Tibial artery (tissue), 4 donors: Measurements from ENCODE around the gene CXCR3.

Experiments used
- DNase-seq, 2 donors: peaks; one replicate each; pipeline ENCODE4 v3.0.0-alpha.2; 2019
- H3K27ac ChIP-seq, 2 donors: fragments of 200-600 bp; sonication (generic) in 1 of 2; 1 replicate in 1 of 2; 2 replicates in 1 of 2; pipeline ENCODE4 v1.5.1; 2018 to 2019; ENCODE audit warnings: mild to moderate bottlenecking in 1 of 2
- H3K27me3 ChIP-seq, 2 donors: fragments of 200-600 bp; sonication (generic) in 1 of 2; one replicate each; pipeline versions ENCODE4 v1.5.1 to v1.6.0; 2016 to 2019
- H3K36me3 ChIP-seq, 3 donors: fragments of 200-600 bp; sonication (generic) in 2 of 3; one replicate each; pipeline ENCODE4 v1.5.1; 2016 to 2019; ENCODE audit warnings: mild to moderate bottlenecking in 2 of 3
- H3K4me1 ChIP-seq, 4 donors: fragments of 200-600 bp; sonication (generic) in 2 of 4; 1 replicate in 3 of 4; 2 replicates in 1 of 4; pipeline ENCODE4 v1.5.1; 2016 to 2019
- H3K4me3 ChIP-seq, 2 donors: fragments of 200-600 bp; sonication (generic) in 1 of 2; 1 replicate in 1 of 2; 2 replicates in 1 of 2; pipeline ENCODE4 v1.5.1; 2018 to 2019; ENCODE audit warnings: mild to moderate bottlenecking in 2 of 2
- H3K9me3 ChIP-seq, 3 donors: fragments of 200-600 bp; sonication (generic) in 1 of 3; one replicate each; pipeline ENCODE4 v1.5.1; 2016 to 2019
- intact Hi-C: fragments of 100-400 bp; cut with DNase I; formaldehyde crosslinking; loops from one replicate; pipeline ENCODE4 v1.15.0; 2023; ENCODE audit warnings: low total_unique reads
- TF ChIP-seq, protein P1 (sequence below), 2 experiments: fragments of 200-600 bp in 1 of 2; fragments of 450-650 bp in 1 of 2; IDR thresholded peaks; one replicate each; pipeline ENCODE4 v1.5.1; 2017 to 2019; ENCODE audit warnings: antibody characterized with exemption in 2 of 2, mild to moderate bottlenecking in 1 of 2, moderate library complexity in 1 of 2

The CXCR3 gene

GRCh38 chrX:71629467-71629866 is 11.2 kb upstream of the CXCR3 start:
- Histone ChIP-seq H3K9me3 (no peaks in the 10 kb centered on the region), H3K4me3 (no peak overlapping the region), H3K27ac (no peak overlapping the region), H3K36me3 (no peaks in the 10 kb centered on the region), H3K4me1 (no peaks in the 10 kb centered on the region), H3K27me3 (no peaks in the 10 kb centered on the region)
- intact Hi-C loops, result no loop called here
- TF ChIP-seq, protein P1, sequence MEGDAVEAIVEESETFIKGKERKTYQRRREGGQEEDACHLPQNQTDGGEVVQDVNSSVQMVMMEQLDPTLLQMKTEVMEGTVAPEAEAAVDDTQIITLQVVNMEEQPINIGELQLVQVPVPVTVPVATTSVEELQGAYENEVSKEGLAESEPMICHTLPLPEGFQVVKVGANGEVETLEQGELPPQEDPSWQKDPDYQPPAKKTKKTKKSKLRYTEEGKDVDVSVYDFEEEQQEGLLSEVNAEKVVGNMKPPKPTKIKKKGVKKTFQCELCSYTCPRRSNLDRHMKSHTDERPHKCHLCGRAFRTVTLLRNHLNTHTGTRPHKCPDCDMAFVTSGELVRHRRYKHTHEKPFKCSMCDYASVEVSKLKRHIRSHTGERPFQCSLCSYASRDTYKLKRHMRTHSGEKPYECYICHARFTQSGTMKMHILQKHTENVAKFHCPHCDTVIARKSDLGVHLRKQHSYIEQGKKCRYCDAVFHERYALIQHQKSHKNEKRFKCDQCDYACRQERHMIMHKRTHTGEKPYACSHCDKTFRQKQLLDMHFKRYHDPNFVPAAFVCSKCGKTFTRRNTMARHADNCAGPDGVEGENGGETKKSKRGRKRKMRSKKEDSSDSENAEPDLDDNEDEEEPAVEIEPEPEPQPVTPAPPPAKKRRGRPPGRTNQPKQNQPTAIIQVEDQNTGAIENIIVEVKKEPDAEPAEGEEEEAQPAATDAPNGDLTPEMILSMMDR (IDR thresholded peaks at IDR 0.05), result no peak
- no peak for DNase-seq

- Histone ChIP-seq H3K36me3 (no peaks in the 10 kb centered on the region), H3K9me3 (no peaks in the 10 kb centered on the region), H3K4me3 (no peak overlapping the region), H3K27ac (no peak overlapping the region), H3K4me1 (peaks cover 0 to 6% (median 4%) of the 10 kb centered on the region in 4 donors), H3K27me3 (no peaks in the 10 kb centered on the region)
- intact Hi-C loops, result no loop called here
- TF ChIP-seq, protein P1 (IDR thresholded peaks at IDR 0.05), result no peak
- DNase-seq, result no peak
Measured at GRCh38 chrX:71627588-71628404, 9.5 kb upstream of the CXCR3 start.

- no peak for DNase-seq
- no peaks in the 10 kb centered on the region for H3K27me3 ChIP-seq
- peaks cover 0 to 18% (median 8%) of the 10 kb centered on the region in 4 donors for H3K4me1 ChIP-seq
- TF ChIP-seq, protein P1 (IDR thresholded peaks at IDR 0.05), result no peak
- intact Hi-C loops, result no loop called here
- H3K36me3 ChIP-seq, result no peaks in the 10 kb centered on the region
- H3K27ac ChIP-seq, result no peak overlapping the region
- H3K4me3 ChIP-seq, result no peak overlapping the region
- no peaks in the 10 kb centered on the region for H3K9me3 ChIP-seq
Measured at GRCh38 chrX:71626576-71626975, 8.3 kb upstream of the CXCR3 start.

DNA sequence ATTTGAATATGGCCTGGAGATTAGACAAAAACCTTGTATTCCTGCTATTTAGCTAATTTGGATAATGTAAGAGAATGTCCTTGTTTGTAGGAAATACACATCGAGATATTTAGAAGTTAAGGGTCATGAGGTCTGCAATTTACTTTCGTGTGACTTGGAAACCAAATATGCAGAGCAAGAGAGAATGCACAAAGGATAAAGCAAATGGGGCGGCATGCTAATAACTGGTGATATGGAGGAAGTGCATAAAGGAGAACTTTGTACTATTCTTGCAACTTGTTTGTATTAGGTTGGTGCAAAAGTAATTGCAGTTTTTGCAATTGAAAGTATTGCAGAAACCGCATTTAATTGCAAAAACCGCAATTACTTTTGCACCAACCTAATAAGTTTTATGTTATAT is 7.2 kb upstream of the CXCR3 start:
- Histone ChIP-seq H3K36me3 (no peaks in the 10 kb centered on the region), H3K27ac (no peak overlapping the region), H3K27me3 (no peaks in the 10 kb centered on the region), H3K9me3 (no peaks in the 10 kb centered on the region), H3K4me3 (no peak overlapping the region), H3K4me1 (peaks cover 0 to 20% (median 8%) of the 10 kb centered on the region in 4 donors)
- TF ChIP-seq, protein P1 (IDR thresholded peaks at IDR 0.05), result no peak
- DNase-seq, result no peak
- intact Hi-C loops, result no loop called here

DNA sequence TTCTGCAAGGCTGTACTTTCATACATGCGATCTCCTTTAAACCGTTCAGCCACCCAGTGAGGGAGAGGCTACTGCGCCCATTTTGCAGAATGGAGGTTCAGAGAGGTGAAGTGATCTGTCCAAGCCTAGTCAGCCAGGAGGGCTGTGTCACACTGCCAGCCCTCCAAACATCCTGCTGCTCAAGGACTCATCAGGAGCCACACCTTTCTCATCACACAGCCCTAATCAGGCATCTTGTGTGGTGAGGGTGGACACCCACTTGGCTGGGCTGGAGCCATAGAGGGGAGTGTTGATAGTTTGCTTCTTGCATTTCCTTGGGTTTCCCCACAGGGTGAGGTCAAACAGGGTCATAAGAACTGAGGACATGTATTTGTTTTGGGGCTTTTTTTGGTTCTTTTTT is 5.4 kb upstream of the CXCR3 start:
- TF ChIP-seq, protein P1 (IDR thresholded peaks at IDR 0.05), result no peak
- DNase-seq, result no peak
- Histone ChIP-seq H3K27me3 (no peaks in the 10 kb centered on the region), H3K36me3 (no peaks in the 10 kb centered on the region), H3K27ac (peak overlapping the region in 1 of 2 donors; percentile 65), H3K4me1 (peaks cover 0 to 20% (median 8%) of the 10 kb centered on the region in 4 donors), H3K4me3 (no peak overlapping the region), H3K9me3 (no peaks in the 10 kb centered on the region)
- intact Hi-C loops, result no loop called here
